ENCODE data around the gene CCDC102B.

DNA sequence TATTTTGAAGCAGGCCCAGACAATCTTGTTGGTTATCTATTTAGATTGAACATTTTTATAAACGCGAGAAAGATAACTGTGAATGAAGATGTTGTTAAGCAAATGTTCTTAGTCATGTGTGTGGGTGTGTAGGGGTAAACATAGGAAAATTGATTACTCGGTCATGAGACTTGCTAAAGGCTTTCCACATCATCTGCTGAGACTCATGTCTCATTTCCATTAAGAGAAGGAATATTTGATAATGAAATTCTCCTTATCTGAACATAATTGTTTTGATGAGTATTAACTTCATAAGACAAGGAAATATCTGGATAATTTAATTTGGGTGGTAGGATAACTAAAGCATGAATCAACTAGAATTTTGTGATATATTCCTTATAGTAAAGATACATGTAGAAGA lies 19.7 kb downstream of the CCDC102B start:
- TF ChIP-seq, protein P1, sequence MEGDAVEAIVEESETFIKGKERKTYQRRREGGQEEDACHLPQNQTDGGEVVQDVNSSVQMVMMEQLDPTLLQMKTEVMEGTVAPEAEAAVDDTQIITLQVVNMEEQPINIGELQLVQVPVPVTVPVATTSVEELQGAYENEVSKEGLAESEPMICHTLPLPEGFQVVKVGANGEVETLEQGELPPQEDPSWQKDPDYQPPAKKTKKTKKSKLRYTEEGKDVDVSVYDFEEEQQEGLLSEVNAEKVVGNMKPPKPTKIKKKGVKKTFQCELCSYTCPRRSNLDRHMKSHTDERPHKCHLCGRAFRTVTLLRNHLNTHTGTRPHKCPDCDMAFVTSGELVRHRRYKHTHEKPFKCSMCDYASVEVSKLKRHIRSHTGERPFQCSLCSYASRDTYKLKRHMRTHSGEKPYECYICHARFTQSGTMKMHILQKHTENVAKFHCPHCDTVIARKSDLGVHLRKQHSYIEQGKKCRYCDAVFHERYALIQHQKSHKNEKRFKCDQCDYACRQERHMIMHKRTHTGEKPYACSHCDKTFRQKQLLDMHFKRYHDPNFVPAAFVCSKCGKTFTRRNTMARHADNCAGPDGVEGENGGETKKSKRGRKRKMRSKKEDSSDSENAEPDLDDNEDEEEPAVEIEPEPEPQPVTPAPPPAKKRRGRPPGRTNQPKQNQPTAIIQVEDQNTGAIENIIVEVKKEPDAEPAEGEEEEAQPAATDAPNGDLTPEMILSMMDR (IDR thresholded peaks at IDR 0.05): no peak
- no peak for TF ChIP-seq POLR2A (IDR thresholded peaks at IDR 0.05)
